Measurements from ENCODE around the gene KAZN. TPM values are rescaled to one million over a fixed set of nuclear protein-coding genes. Genes with fewer than 3 reads are reported as not detected.

Gene KAZN
- polyA plus RNA-seq, 4 donors, result 34.1 to 43.2 (median 35.9) TPM

GRCh38 chr1:15139654-15140350 is 541.3 kb downstream of the KAZN start:
- no peak for DNase-seq (ENCODE audit: low read depth in 4 of 4, low spot score in 3 of 4)

GRCh38 chr1:15141935-15142539 is 543.6 kb downstream of the KAZN start:
- no peak for DNase-seq (ENCODE audit: low read depth in 4 of 4, low spot score in 3 of 4)

GRCh38 chr1:15145327-15145726 is 546.8 kb downstream of the KAZN start:
- no peak for DNase-seq (ENCODE audit: low read depth in 4 of 4, low spot score in 3 of 4)

GRCh38 chr1:15146142-15146680 is 547.7 kb downstream of the KAZN start:
- no peak for DNase-seq (ENCODE audit: low read depth in 4 of 4, low spot score in 3 of 4)

GRCh38 chr1:15146971-15147376 is 548.5 kb downstream of the KAZN start:
- DNase-seq (ENCODE audit: low read depth in 4 of 4, low spot score in 3 of 4), result no peak

- DNase-seq (ENCODE audit: low read depth in 4 of 4, low spot score in 3 of 4), result no peak
These were observed 549.5 kb downstream of the KAZN start for GRCh38 chr1:15148004-15148403.

GRCh38 chr1:15148475-15148874 is 550.0 kb downstream of the KAZN start:
- no peak for DNase-seq (ENCODE audit: low read depth in 4 of 4, low spot score in 3 of 4)

- no peak for DNase-seq (ENCODE audit: low read depth in 4 of 4, low spot score in 3 of 4)
These were observed 550.5 kb downstream of the KAZN start for GRCh38 chr1:15148941-15149340.

GRCh38 chr1:15150376-15150775 is 551.9 kb downstream of the KAZN start:
- DNase-seq (ENCODE audit: low read depth in 4 of 4, low spot score in 3 of 4), result no peak

GRCh38 chr1:15151377-15151806 is 552.9 kb downstream of the KAZN start:
- no peak for DNase-seq (ENCODE audit: low read depth in 4 of 4, low spot score in 3 of 4)

- no peak for DNase-seq (ENCODE audit: low read depth in 4 of 4, low spot score in 3 of 4)
These were observed 553.4 kb downstream of the KAZN start for GRCh38 chr1:15151871-15152270.

GRCh38 chr1:15152318-15153183 is 554.1 kb downstream of the KAZN start:
- peak; percentile 81 to 84 (median 84) for DNase-seq (ENCODE audit: low read depth in 4 of 4, low spot score in 3 of 4)

- peak; percentile 65 to 78 (median 71) for DNase-seq (ENCODE audit: low read depth in 4 of 4, low spot score in 3 of 4)
These were observed 554.8 kb downstream of the KAZN start, which contains the start of gene TMEM51 for GRCh38 chr1:15153184-15153841. Gene TMEM51 (plus strand): TSS chr1:15153747. CDS start chr1:15215088, 61,341 bp downstream.

- DNase-seq (ENCODE audit: low read depth in 4 of 4, low spot score in 3 of 4), result peak in 1 of 4 donors; percentile 44
These were observed 555.5 kb downstream of the KAZN start for GRCh38 chr1:15153842-15154479.

GRCh38 chr1:15154480-15155036 is 556.1 kb downstream of the KAZN start:
- no peak for DNase-seq (ENCODE audit: low read depth in 4 of 4, low spot score in 3 of 4)

GRCh38 chr1:15155191-15155590 is 556.7 kb downstream of the KAZN start:
- DNase-seq (ENCODE audit: low read depth in 4 of 4, low spot score in 3 of 4), result no peak

- no peak for DNase-seq (ENCODE audit: low read depth in 4 of 4, low spot score in 3 of 4)
These were observed 557.6 kb downstream of the KAZN start for GRCh38 chr1:15155888-15156741.

GRCh38 chr1:15156807-15157380 is 558.4 kb downstream of the KAZN start:
- no peak for DNase-seq (ENCODE audit: low read depth in 4 of 4, low spot score in 3 of 4)

Data from right renal pelvis (tissue), 4 donors.